CD4-positive, alpha-beta T cell treated with Interleukin-6 for 4 hours (primary cell): ENCODE results near the gene ECEL1.

ENCODE experiments used
- DNase-seq: peaks from one replicate; pipeline ENCODE4 v3.0.0-alpha.2; 2020; ENCODE audit warnings: mixed read lengths

ECEL1 gene

DNA sequence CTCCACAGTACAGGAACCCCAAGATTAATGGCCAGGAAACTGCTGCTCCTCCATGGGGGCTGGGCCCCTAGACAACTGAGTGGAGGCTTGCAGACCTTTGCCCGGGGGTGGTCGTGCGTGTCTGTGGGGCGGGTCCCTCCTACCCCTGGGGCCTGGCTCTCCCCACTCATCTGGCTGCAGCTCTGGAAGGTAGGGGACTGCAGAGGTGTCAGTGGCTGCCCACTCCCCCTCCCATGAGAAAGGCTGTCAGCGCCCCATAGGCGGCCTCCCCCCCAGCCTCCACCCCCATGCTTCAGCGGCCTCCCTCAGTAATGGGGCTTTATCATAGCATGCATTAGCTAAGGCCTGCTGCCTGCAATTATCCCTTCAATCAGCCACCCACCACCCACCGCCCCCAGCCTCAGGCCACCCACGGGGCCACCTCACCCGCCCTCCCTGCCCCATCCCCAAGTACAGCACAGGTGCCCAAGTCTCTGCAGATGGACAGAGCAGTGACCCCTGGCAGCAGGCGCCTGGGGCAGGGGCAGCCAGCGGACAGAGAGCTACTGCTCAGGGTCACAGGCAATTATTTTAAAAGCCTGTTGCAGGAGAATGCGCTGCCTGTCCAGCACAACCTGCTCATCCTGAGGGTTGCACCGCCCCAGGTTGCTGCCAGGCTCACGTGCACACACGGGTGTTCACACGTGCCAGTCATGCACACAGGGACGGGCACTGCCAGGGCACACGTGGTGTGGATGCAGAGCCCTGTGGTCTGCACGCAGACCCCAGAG lies 9.1 kb upstream of the ECEL1 start:
- no peak for DNase-seq

DNA sequence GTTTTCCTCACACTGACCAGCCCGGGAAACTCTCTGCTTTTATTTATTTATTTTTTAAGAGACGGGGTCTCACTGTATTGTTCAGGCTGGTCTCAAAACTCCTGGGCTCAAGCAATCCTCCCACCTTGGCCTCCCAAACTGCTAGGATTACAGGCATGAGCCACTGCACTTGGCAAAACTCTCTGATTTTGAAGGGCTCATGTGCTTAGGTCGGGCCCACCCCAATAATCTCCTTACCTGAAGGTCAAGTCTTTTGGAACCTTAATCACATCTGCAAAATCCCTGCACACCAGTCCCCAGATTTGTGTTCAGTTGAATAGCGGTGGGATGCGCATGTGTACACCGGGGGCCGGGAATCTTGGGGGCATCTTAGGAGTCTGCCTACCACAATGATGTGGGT lies 7.7 kb upstream of the ECEL1 start:
- no peak for DNase-seq

- DNase-seq, result no peak
Observed at GRCh38 chr2:232494542-232494941, 6.9 kb upstream of the ECEL1 start.

DNA sequence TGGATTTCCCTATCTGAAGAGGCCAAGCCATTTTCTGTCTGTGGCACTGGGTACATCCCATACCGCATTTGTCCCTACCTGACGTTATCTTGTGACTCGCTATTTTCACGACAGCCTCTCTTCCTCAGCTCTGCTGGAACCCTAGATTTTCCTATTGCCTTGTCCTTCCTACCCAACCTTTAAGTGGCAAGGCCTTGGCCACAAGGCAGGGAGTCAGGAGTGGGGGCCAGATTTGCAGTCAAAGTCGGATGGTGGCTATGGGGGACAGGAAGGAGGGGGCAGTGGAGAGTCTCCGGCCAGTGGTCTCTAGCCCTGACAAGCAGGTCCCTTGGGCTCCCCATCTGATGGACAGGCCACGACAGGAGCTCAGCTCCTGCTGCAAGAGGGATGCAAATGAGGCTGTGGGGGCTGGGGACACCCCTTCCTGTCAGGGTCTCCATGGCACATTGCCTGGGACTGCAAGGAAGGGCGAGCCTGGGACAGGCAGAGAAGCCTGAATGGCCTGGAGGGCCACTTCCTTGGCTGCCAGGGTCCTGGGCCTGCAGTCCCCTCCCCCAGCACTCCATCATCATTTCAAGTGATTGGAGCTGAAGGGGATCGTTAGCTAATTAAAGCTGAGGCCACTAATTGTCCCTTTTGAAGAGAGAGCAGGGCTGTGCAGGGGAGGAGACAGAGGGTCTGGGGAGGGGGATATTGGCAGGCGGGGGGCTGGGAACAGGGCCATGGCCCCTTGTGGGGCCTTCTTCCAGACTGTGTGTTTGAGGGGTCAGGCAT lies 6.3 kb upstream of the ECEL1 start:
- DNase-seq, result no peak

DNA sequence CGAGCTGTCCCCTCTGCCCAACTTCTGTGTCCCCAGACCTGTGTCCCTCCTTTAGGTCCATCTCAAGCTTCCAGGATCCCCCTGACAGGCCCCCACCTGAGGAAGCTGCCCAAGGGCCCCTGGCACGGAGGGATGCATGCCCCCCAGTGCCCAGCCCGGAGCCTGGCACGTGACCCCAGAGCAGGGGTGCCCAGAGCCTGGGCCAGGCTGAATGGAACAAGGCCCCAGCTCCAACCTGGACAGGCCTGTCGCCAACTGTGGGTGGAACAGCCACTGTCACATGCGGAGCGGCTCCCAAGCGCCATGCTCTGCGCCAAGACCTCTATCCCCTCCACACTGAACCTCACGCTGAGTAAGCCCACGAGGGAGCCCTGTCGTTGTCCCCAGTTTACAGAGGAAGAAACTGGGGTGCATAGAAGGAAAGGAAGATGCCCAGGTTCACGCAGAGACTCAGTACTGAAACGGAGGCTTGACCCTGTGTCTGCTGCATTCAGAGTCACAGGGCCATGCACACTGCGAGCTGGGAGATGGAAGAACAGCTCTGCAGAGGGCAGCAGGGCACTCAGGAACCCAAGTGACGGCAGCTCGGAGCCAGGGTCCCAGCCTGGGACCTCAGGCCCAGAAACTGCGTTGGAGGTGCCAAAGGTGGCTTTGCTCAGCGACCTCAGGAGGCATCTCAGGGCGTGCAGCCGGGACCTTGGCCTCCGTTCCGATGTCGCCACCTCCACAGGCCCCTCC lies 5.5 kb upstream of the ECEL1 start:
- DNase-seq, result no peak

- no peak for DNase-seq
Observed at GRCh38 chr2:232492236-232492848, 4.7 kb upstream of the ECEL1 start.

- no peak for DNase-seq
Observed at GRCh38 chr2:232491139-232491780, 3.6 kb upstream of the ECEL1 start.

GRCh38 chr2:232490221-232491138 lies 2.8 kb upstream of the ECEL1 start:
- DNase-seq, result no peak

DNA sequence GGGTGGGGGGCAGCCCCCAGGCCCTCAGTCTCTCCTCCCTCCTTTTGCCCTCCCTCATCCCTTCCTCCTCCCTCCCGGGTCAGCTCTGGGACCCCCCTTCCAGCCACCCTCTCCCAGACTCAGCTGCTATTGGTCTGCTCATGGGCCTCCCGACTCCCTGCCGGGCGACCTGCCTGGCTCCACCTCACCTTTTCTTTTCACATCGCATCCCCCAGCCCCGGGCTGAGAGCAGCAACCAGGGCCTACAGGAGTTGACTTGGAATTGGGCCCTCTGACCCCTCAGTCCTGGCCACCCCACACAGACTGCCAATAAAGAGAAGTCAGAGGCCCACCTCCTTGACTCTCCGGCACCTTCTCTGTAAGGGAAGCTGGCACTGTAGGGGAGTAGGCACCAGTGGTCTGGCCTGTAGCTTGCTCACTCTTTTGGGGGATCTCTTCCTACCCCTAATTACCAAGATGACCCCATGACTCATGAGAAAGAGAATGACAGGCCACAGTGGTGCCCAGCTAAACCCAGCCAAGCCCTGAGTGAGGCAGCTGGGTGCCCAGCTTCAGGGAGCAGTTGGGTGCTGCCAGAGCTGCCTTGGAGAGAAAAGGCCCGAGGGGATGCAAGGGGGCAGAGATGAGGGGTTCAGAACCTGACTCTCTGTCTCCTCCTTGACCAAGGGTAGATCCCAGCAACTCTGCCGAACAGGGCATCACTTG lies 2.0 kb upstream of the ECEL1 start:
- no peak for DNase-seq

DNA sequence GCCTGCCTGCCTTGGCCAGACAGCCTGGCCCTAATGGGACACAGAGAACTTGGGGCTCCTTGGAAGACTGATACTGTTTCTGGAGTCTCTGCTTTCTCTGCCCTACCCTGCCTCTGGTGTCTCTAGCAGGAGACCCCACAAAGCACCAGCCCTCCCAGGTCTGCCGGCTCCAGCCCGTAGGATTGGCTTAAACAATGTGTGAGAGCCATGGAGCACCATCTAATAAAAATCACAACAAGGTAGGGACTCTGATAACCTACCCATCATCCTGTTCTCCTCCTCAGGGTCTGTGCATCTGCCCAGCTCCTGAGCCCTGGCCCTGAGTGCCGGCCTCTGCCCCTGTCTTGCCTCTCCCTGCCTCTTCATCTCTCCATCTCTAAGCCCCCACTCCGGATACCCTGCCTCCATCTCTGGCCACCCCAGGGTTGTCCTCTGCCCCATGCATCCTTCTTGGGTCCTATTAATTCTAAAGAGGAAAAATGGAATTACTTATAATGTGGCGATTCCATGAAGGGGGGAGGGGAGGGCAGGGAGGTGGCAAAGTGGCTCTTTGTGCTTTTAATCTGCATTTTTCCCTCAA lies 1.2 kb upstream of the ECEL1 start:
- DNase-seq, result no peak

DNA sequence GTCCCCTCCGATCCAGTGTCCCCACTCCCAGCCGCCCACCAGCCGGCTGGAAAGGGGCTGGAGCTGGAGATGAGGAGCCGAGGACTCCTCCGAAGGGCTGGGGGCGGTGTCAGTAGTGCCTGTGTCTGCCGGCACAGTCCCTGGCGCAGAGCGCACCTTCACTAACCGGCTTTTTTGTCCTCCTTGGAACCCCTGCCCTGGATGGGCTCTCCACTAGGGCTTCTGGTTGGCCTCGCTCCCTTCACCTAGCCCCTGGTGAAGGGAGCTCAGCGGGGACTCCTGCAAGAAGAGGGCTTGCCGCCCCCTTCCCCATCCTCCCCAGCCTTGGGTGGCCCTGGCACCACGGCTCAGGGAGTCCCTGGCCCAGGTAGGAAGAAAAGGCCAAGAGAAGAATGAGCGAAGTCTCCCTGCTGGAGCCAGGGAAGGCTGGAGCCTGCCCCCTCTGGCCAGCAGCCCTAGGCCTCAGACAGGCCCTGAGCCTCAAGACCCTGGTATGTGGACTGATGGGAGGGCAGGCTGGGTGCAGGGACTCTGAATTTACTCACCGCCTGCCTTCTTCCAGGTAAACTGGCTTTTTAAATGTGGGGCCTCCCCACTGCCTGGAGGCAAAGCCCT lies 570 bp upstream of the ECEL1 start:
- no peak for DNase-seq

GRCh38 chr2:232486558-232487384 lies 863 bp downstream of the ECEL1 start:
- DNase-seq, result no peak

- no peak for DNase-seq
Observed at GRCh38 chr2:232485757-232486557, 1.7 kb downstream of the ECEL1 start.

DNA sequence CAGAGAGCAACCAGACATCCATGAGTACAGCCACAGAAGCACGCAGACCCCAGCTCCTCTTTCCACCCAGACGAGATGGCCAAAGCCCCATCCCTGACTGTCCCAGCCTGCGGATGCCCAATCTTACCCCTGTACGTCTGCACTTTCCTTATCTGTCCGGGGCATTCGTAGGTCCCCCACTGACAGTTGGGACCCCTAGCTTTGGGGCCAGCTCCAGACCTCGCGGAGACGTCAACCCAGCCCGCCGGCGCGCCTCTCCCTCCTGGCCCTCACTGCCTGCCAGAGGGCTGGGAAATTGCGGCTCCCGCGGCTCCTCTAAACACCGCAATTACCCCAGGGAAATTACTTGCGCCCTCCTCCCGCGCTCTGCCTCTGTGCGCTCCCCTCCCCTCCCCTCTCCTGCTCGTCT lies 2.3 kb downstream of the ECEL1 start:
- DNase-seq, result no peak

DNA sequence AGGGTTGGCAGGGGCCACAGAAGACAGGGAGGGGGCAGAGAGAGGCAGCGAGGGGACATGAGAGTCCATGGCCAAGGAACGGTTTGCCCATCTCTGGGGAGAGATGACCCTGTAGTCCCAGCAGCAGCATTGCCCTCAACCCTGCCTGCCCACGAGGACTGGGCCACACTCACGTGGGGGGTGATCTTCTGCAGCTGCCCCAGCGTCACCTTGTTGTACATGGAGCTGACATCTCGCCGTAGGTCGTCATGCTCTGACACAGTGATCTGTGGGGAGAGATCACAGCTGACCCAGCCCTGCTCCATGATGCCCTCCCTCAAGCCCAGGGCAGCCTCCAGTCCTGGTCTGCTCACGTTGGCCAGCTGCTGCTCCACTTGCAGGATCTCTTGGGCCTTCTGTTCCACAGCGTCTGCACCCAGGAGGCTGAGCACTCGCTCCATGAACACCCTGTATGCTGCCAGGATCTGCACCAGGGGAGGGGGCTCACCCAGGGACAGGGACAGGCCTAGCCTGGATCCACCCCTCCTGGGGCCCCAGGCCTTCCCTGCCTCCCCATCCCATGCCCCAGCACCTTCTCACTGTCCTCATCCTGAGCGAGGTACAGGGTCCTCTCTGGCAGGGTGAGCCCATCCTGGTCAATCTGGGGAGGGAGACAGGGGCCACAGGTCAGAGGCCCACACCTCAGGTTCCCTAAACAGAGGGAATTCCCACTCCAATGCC lies 2.8 kb downstream of the ECEL1 start:
- DNase-seq, result no peak

DNA sequence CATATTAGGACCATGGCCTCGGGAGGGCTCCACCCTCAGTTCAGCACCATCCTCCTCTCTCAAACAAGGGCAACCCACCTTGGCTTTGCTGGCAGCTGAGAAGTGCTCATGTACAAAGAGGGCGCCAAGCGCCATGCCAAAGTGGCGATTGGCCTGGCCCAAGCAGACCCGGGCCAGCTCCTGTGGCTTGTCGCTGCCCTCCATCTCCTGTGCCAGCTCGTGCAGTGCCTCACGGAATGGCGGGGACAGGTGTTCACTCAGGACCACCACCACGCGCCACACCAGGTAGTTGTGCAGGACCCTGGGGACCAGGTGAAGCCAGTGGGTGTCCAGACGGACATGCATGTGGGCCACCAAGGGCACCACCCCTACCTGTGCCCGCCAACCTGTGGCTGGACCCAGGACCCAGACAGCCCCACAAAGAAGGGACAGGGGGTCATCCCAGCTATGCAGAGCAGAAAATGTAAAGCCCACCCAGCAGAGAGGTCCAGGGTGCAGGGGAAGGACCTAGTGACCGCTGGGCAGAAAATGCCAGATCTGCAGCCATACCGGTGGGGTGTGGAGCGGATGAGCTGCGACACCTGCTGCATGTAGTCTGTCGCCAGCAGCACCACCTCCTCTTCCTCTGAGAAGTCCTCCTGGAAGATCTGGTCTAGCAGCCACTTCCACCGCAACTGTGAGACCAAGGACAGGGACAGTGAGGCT lies 3.6 kb downstream of the ECEL1 start:
- DNase-seq, result no peak
